ENCODE results near the gene GTSE1.

GRCh38 chr22:46260038-46260437 is 36.6 kb upstream of the GTSE1 start:
- TF ChIP-seq POLR2A (IDR thresholded peaks at IDR 0.05; ENCODE audit: low read depth, low read length) (no peak), POLR2AphosphoS5 (IDR thresholded peaks at IDR 0.05; ENCODE audit: low read depth, low read length) (no peak), TAF1 (IDR thresholded peaks at IDR 0.05; ENCODE audit: borderline replicate concordance, low read depth, low read length) (no peak)
